Activated B cell treated with CpG ODN at 0.5 μM for 24 hours (primary cell): ENCODE data around the gene CDH11. TPM values are rescaled to one million over a fixed set of nuclear protein-coding genes. Genes with fewer than 3 reads are reported as not detected.

Source experiments
- ATAC-seq: fragments of 200-7000 bp; cut with Tn5 transposase; one replicate; pipeline ENCODE4 v1.10.0; 2021; ENCODE audit warnings: low read depth, mild to moderate bottlenecking, moderate library complexity
- CTCF ChIA-PET: fragments of 350-600 bp; sonication (Branson Sonifier 250); formaldehyde crosslinking; loops from one replicate; lab custom pipeline; 2021; ENCODE audit warnings: antibody characterized with exemption; lab: Charles Lee
- POLR2A ChIA-PET: fragments of 350-600 bp; sonication (Branson Sonifier 250); formaldehyde crosslinking; loops from one replicate; lab custom pipeline; 2021; ENCODE audit warnings: antibody characterized with exemption; lab: Charles Lee
- DNase-seq: peaks from one replicate; pipeline ENCODE4 v3.0.0; 2022
- H3K27ac Mint-ChIP-seq: one replicate; pipeline ENCODE4 v1.8.0; 2020; ENCODE audit warnings: mixed read lengths
- H3K27me3 Mint-ChIP-seq: one replicate; pipeline ENCODE4 v1.8.0; 2021; ENCODE audit warnings: mixed read lengths
- H3K36me3 Mint-ChIP-seq: one replicate; pipeline ENCODE4 v1.8.0; 2021; ENCODE audit warnings: low read depth, mixed read lengths
- H3K4me1 Mint-ChIP-seq: one replicate; pipeline ENCODE4 v1.8.0; 2021; ENCODE audit warnings: mixed read lengths
- H3K4me3 Mint-ChIP-seq: one replicate; pipeline ENCODE4 v1.8.0; 2020; ENCODE audit warnings: mild to moderate bottlenecking, mixed read lengths
- H3K9me3 Mint-ChIP-seq: one replicate; pipeline ENCODE4 v1.8.0; 2020; ENCODE audit warnings: mixed read lengths
- CTCF ChIP-seq: fragments of 200-600 bp; IDR thresholded peaks from one replicate; pipeline ENCODE4 v1.8.0; 2022; ENCODE audit warnings: antibody characterized with exemption, mild to moderate bottlenecking
- intact Hi-C: fragments of 100-400 bp; cut with micrococcal nuclease; formaldehyde crosslinking; loops from one replicate; pipeline ENCODE4 v1.15.1; 2024
- total RNA-seq: library from RNA; stranded (reverse); gene quantifications from 2 replicates; pipeline ENCODE4 v1.2.3, GENCODE V29; 2022

Gene CDH11
- total RNA-seq, 1 donor from 2014 or later = not detected

GRCh38 chr16:64990101-64990500 lies 131.8 kb downstream of the CDH11 start:
- ChIA-PET POLR2A (no interaction called here), CTCF (no interaction called here)
- H3K4me1 Mint-ChIP-seq = no peaks in the 10 kb centered on the region
- ATAC-seq (no peak), DNase-seq (no peak)
- H3K27ac Mint-ChIP-seq = no peak overlapping the region
- intact Hi-C loops = no loop called here
- peaks cover 9% of the 10 kb centered on the region for H3K9me3 Mint-ChIP-seq
- H3K36me3 Mint-ChIP-seq = no peaks in the 10 kb centered on the region
- no peaks in the 10 kb centered on the region for H3K27me3 Mint-ChIP-seq
- H3K4me3 Mint-ChIP-seq = no peak overlapping the region
- no peak for TF ChIP-seq CTCF

GRCh38 chr16:64989050-64989449 lies 132.8 kb downstream of the CDH11 start:
- intact Hi-C loops = no loop called here
- POLR2A ChIA-PET = no interaction called here
- ATAC-seq = no peak
- Mint-ChIP-seq H3K27me3 (no peaks in the 10 kb centered on the region), H3K36me3 (no peaks in the 10 kb centered on the region), H3K9me3 (peaks cover 9% of the 10 kb centered on the region), H3K4me3 (no peak overlapping the region), H3K4me1 (no peaks in the 10 kb centered on the region), H3K27ac (no peak overlapping the region)
- no peak for TF ChIP-seq CTCF
- no peak for DNase-seq
- CTCF ChIA-PET = no interaction called here

- Mint-ChIP-seq H3K27me3 (no peaks in the 10 kb centered on the region), H3K9me3 (peaks cover 6% of the 10 kb centered on the region), H3K27ac (no peak overlapping the region), H3K36me3 (no peaks in the 10 kb centered on the region), H3K4me3 (no peak overlapping the region), H3K4me1 (no peaks in the 10 kb centered on the region)
- no peak for TF ChIP-seq CTCF
- intact Hi-C loops = no loop called here
- ChIA-PET POLR2A (no interaction called here), CTCF (no interaction called here)
- ATAC-seq (no peak), DNase-seq (no peak)
Measured at GRCh38 chr16:64983963-64984362, 137.9 kb downstream of the CDH11 start.

GRCh38 chr16:64983231-64983630 lies 138.6 kb downstream of the CDH11 start:
- ChIA-PET POLR2A (no interaction called here), CTCF (no interaction called here)
- Mint-ChIP-seq H3K4me1 (no peaks in the 10 kb centered on the region), H3K27ac (no peak overlapping the region), H3K27me3 (no peaks in the 10 kb centered on the region), H3K4me3 (no peak overlapping the region), H3K36me3 (no peaks in the 10 kb centered on the region), H3K9me3 (peaks cover 6% of the 10 kb centered on the region)
- TF ChIP-seq CTCF = no peak
- DNase-seq = no peak
- intact Hi-C loops = no loop called here
- no peak for ATAC-seq

GRCh38 chr16:64982581-64982980 lies 139.3 kb downstream of the CDH11 start:
- Mint-ChIP-seq H3K27ac (no peak overlapping the region), H3K36me3 (no peaks in the 10 kb centered on the region), H3K27me3 (no peaks in the 10 kb centered on the region), H3K4me3 (no peak overlapping the region), H3K4me1 (no peaks in the 10 kb centered on the region), H3K9me3 (peaks cover 3% of the 10 kb centered on the region)
- CTCF ChIA-PET = no interaction called here
- ATAC-seq = no peak
- intact Hi-C loops = no loop called here
- TF ChIP-seq CTCF = no peak
- DNase-seq = no peak
- POLR2A ChIA-PET = no interaction called here
